MM.1S (cell line): ENCODE results near the gene THRB.

Source experiments
- DNase-seq: peaks from one replicate; pipeline ENCODE4 v3.0.0-alpha.2; 2015
- H2AFZ ChIP-seq: fragments of 300-600 bp; sonication (generic); 2 replicates; pipeline ENCODE4 v1.6.0; 2016; ENCODE audit warnings: antibody characterized with exemption, low read length
- H3F3A ChIP-seq: fragments of 300-600 bp; sonication (generic); 2 replicates; pipeline ENCODE4 v1.6.1; 2016; ENCODE audit warnings: mild to moderate bottlenecking, antibody characterized with exemption, low read length, moderate library complexity, mixed read lengths; ENCODE audit not compliant: insufficient read depth
- H3K27ac ChIP-seq: fragments of 300-600 bp; sonication (generic); 2 replicates; pipeline ENCODE4 v1.5.1; 2016; ENCODE audit warnings: mild to moderate bottlenecking, low read length
- H3K27me3 ChIP-seq: fragments of 300-600 bp; sonication (generic); replicated peaks from 2 replicates; pipeline ENCODE4 v1.6.0; 2016; ENCODE audit warnings: low read length; ENCODE audit not compliant: insufficient read depth
- H3K36me3 ChIP-seq: fragments of 300-600 bp; sonication (generic); replicated peaks from 2 replicates; pipeline ENCODE4 v1.6.1; 2016; ENCODE audit warnings: mild to moderate bottlenecking, low read length, mixed read lengths; ENCODE audit not compliant: insufficient read depth
- H3K4me1 ChIP-seq: fragments of 300-600 bp; sonication (generic); 2 replicates; pipeline ENCODE4 v1.6.1; 2016; ENCODE audit warnings: low read length, mixed read lengths
- H3K4me2 ChIP-seq: fragments of 300-600 bp; sonication (generic); 2 replicates; pipeline ENCODE4 v1.6.0; 2016; ENCODE audit warnings: low read depth, low read length
- H3K4me3 ChIP-seq: fragments of 300-600 bp; sonication (generic); 2 replicates; pipeline ENCODE4 v1.5.1; 2016; ENCODE audit warnings: low read length, mixed read lengths
- H3K79me2 ChIP-seq: fragments of 300-600 bp; sonication (generic); 2 replicates; pipeline ENCODE4 v1.6.1; 2016; ENCODE audit warnings: mixed run types, low read length, mixed read lengths
- H3K9ac ChIP-seq: fragments of 300-600 bp; sonication (generic); 2 replicates; pipeline ENCODE4 v1.6.1; 2016; ENCODE audit warnings: low read length, mixed read lengths
- H3K9me2 ChIP-seq: fragments of 300-600 bp; sonication (generic); replicated peaks from 2 replicates; pipeline ENCODE4 v1.6.1; 2016; ENCODE audit warnings: mild to moderate bottlenecking, low read length, mixed read lengths; ENCODE audit not compliant: insufficient read depth
- H3K9me3 ChIP-seq: fragments of 300-600 bp; sonication (generic); replicated peaks from 2 replicates; pipeline ENCODE4 v1.6.1; 2016; ENCODE audit warnings: mild to moderate bottlenecking, low read length, mixed read lengths; ENCODE audit not compliant: insufficient read depth
- H4K20me1 ChIP-seq: fragments of 300-600 bp; sonication (generic); 2 replicates; pipeline ENCODE4 v1.6.1; 2016; ENCODE audit warnings: mild to moderate bottlenecking, low read length, moderate library complexity, mixed read lengths; ENCODE audit not compliant: insufficient read depth
- CTCF ChIP-seq: fragments of 300-600 bp; sonication (generic); IDR thresholded peaks from 2 replicates; pipeline ENCODE4 v1.5.1; 2016; ENCODE audit warnings: antibody characterized with exemption, low read length, mixed read lengths
- EZH2 ChIP-seq: fragments of 300-600 bp; sonication (generic); optimal IDR thresholded peaks from 2 replicates; pipeline ENCODE3; 2017; ENCODE audit warnings: low read depth, mild to moderate bottlenecking, antibody characterized with exemption, low read length, mixed read lengths
- EZH2phosphoT487 ChIP-seq: fragments of 300-600 bp; sonication (generic); IDR thresholded peaks from 2 replicates; pipeline ENCODE4 v1.6.1; 2018; ENCODE audit warnings: antibody characterized with exemption, low read length

THRB gene

GRCh38 chr3:24294150-24294549 lies 200.5 kb downstream of the THRB start:
- Histone ChIP-seq H3K4me1 (no peaks in the 10 kb centered on the region), H3K27ac (no peak overlapping the region), H3K4me2 (no peak overlapping the region), H3K4me3 (no peak overlapping the region), H3K9me2 (no peaks in the 10 kb centered on the region), H3K9ac (no peak overlapping the region), H3K79me2 (no peaks in the 10 kb centered on the region), H3F3A (no peaks in the 10 kb centered on the region), H3K27me3 (no peaks in the 10 kb centered on the region), H4K20me1 (no peaks in the 10 kb centered on the region), H3K36me3 (no peaks in the 10 kb centered on the region), H3K9me3 (no peaks in the 10 kb centered on the region), H2AFZ (no peak overlapping the region)
- no peak for TF ChIP-seq EZH2phosphoT487
- TF ChIP-seq CTCF, result no peak
- TF ChIP-seq EZH2, result no peak
- DNase-seq, result no peak

- TF ChIP-seq EZH2phosphoT487 (no peak), CTCF (no peak), EZH2 (no peak)
- DNase-seq, result no peak
These were observed 203.0 kb downstream of the THRB start for GRCh38 chr3:24291646-24292045.

GRCh38 chr3:24290596-24290995 lies 204.1 kb downstream of the THRB start:
- DNase-seq, result no peak
- no peaks in the 10 kb centered on the region for H4K20me1 ChIP-seq
- H3K9me3 ChIP-seq, result no peaks in the 10 kb centered on the region
- no peak overlapping the region for H3K9ac ChIP-seq
- no peaks in the 10 kb centered on the region for H3K4me1 ChIP-seq
- no peaks in the 10 kb centered on the region for H3K27me3 ChIP-seq
- no peaks in the 10 kb centered on the region for H3F3A ChIP-seq
- no peak overlapping the region for H2AFZ ChIP-seq
- TF ChIP-seq EZH2 (no peak), CTCF (no peak), EZH2phosphoT487 (no peak)
- H3K79me2 ChIP-seq, result no peaks in the 10 kb centered on the region
- H3K27ac ChIP-seq, result no peak overlapping the region
- H3K9me2 ChIP-seq, result no peaks in the 10 kb centered on the region
- H3K4me2 ChIP-seq, result no peak overlapping the region
- no peaks in the 10 kb centered on the region for H3K36me3 ChIP-seq
- no peak overlapping the region for H3K4me3 ChIP-seq

More at GRCh38 chr3:24291646-24292045, 203.0 kb downstream of the THRB start:
- H3K4me1 ChIP-seq, result no peaks in the 10 kb centered on the region
- no peak overlapping the region for H3K4me2 ChIP-seq
- no peaks in the 10 kb centered on the region for H3K79me2 ChIP-seq
- H3K9me3 ChIP-seq, result no peaks in the 10 kb centered on the region
- H3K36me3 ChIP-seq, result no peaks in the 10 kb centered on the region
- H4K20me1 ChIP-seq, result no peaks in the 10 kb centered on the region
- H2AFZ ChIP-seq, result no peak overlapping the region
- H3K4me3 ChIP-seq, result no peak overlapping the region
- no peaks in the 10 kb centered on the region for H3K27me3 ChIP-seq
- no peaks in the 10 kb centered on the region for H3K9me2 ChIP-seq
- H3K27ac ChIP-seq, result no peak overlapping the region
- H3F3A ChIP-seq, result no peaks in the 10 kb centered on the region
- H3K9ac ChIP-seq, result no peak overlapping the region
